Stomach (tissue), 4 donors: ENCODE results near the gene PDE8B.

Experiments used
- POLR2A ChIP-seq, 4 donors: fragments of 450-650 bp; IDR thresholded peaks; one replicate each; pipeline ENCODE4 v1.6.1; 2016; ENCODE audit warnings: antibody characterized with exemption in 4 of 4, control low read depth in 2 of 4, mild to moderate bottlenecking in 1 of 4, moderate library complexity in 1 of 4
- TF ChIP-seq, protein P1 (sequence below), 7 experiments: fragments of 450-650 bp in 4 of 7; fragments of 200-600 bp in 3 of 7; sonication (generic) in 3 of 7; IDR thresholded peaks; one replicate each; pipeline ENCODE4 v1.5.1; 2016 to 2019; ENCODE audit warnings: antibody characterized with exemption in 7 of 7, control low read depth in 2 of 7, mild to moderate bottlenecking in 1 of 7

GRCh38 chr5:77343165-77343564 is 132.7 kb downstream of the PDE8B start:
- TF ChIP-seq, protein P1, sequence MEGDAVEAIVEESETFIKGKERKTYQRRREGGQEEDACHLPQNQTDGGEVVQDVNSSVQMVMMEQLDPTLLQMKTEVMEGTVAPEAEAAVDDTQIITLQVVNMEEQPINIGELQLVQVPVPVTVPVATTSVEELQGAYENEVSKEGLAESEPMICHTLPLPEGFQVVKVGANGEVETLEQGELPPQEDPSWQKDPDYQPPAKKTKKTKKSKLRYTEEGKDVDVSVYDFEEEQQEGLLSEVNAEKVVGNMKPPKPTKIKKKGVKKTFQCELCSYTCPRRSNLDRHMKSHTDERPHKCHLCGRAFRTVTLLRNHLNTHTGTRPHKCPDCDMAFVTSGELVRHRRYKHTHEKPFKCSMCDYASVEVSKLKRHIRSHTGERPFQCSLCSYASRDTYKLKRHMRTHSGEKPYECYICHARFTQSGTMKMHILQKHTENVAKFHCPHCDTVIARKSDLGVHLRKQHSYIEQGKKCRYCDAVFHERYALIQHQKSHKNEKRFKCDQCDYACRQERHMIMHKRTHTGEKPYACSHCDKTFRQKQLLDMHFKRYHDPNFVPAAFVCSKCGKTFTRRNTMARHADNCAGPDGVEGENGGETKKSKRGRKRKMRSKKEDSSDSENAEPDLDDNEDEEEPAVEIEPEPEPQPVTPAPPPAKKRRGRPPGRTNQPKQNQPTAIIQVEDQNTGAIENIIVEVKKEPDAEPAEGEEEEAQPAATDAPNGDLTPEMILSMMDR (IDR thresholded peaks at IDR 0.05): no peak
- no peak for TF ChIP-seq POLR2A (IDR thresholded peaks at IDR 0.05)
